ENCODE measurements around the gene CAND2. TPM values are rescaled to one million over a fixed set of nuclear protein-coding genes. Genes with fewer than 3 reads are reported as not detected.

CAND2 gene
- total and polyA plus RNA-seq, 2 donors (not counting 1 experiment from before 2014, with no cell fraction given), result 2.5 to 16.7 TPM

- no peak for DNase-seq (ENCODE audit: low read depth in 2 of 2)
- Histone ChIP-seq H3K4me2 (ENCODE audit: extremely low read depth, insufficient read depth, low read length) (no peak overlapping the region), H3K4me1 (ENCODE audit: control insufficient read depth, extremely low read depth, insufficient read depth, low read length) (no peaks in the 10 kb centered on the region), H3K79me2 (ENCODE audit: control insufficient read depth, insufficient read depth, low read length) (no peaks in the 10 kb centered on the region), H4K20me1 (ENCODE audit: control insufficient read depth, extremely low read depth, insufficient read depth, low read length) (no peaks in the 10 kb centered on the region), H3K4me3 (replicated peaks in 1 of 4; ENCODE audit: control extremely low read depth in 1 of 4, insufficient read depth in 1 of 4, low read depth in 3 of 4, low read length in 4 of 4) (no peak overlapping the region), H3K9ac (ENCODE audit: insufficient read depth, low read length) (no peak overlapping the region), H2AFZ (ENCODE audit: low read length) (no peak overlapping the region), H3K27me3 (ENCODE audit: control insufficient read depth, insufficient read depth, low read length) (peaks cover 9% of the 10 kb centered on the region), H3K36me3 (ENCODE audit: control insufficient read depth, insufficient read depth, low read length) (no peaks in the 10 kb centered on the region), H3K9me3 (ENCODE audit: control insufficient read depth, insufficient read depth, low read depth, low read length) (no peaks in the 10 kb centered on the region), H3K27ac (ENCODE audit: insufficient read depth, low read length) (no peak overlapping the region)
- TF ChIP-seq EZH2 (IDR thresholded peaks at IDR 0.05; ENCODE audit: low read length, missing control alignments), result no peak
- TF ChIP-seq CTCF (conservative IDR thresholded peaks at IDR 0.05 in 1 of 2, IDR thresholded peaks at IDR 0.05 in 1 of 2; ENCODE audit: low read depth in 1 of 2, low read length in 2 of 2), result no peak
Observed at GRCh38 chr3:12870942-12871341, 74.5 kb downstream of the CAND2 start.

- H2AFZ ChIP-seq (ENCODE audit: low read length), result no peak overlapping the region
Observed at GRCh38 chr3:12871404-12871983, 75.0 kb downstream of the CAND2 start.

More at GRCh38 chr3:12871404-12871983, 75.0 kb downstream of the CAND2 start:
- no peak for DNase-seq (ENCODE audit: low read depth in 2 of 2)
- Histone ChIP-seq H3K4me3 (replicated peaks in 1 of 4; ENCODE audit: control extremely low read depth in 1 of 4, insufficient read depth in 1 of 4, low read depth in 3 of 4, low read length in 4 of 4) (no peak overlapping the region), H3K79me2 (ENCODE audit: control insufficient read depth, insufficient read depth, low read length) (no peaks in the 10 kb centered on the region), H3K4me2 (ENCODE audit: extremely low read depth, insufficient read depth, low read length) (no peak overlapping the region), H3K36me3 (ENCODE audit: control insufficient read depth, insufficient read depth, low read length) (no peaks in the 10 kb centered on the region), H3K9ac (ENCODE audit: insufficient read depth, low read length) (no peak overlapping the region), H3K4me1 (ENCODE audit: control insufficient read depth, extremely low read depth, insufficient read depth, low read length) (no peaks in the 10 kb centered on the region), H3K27me3 (ENCODE audit: control insufficient read depth, insufficient read depth, low read length) (peaks cover 9% of the 10 kb centered on the region), H4K20me1 (ENCODE audit: control insufficient read depth, extremely low read depth, insufficient read depth, low read length) (no peaks in the 10 kb centered on the region), H3K27ac (ENCODE audit: insufficient read depth, low read length) (no peak overlapping the region), H3K9me3 (ENCODE audit: control insufficient read depth, insufficient read depth, low read depth, low read length) (no peaks in the 10 kb centered on the region)
- TF ChIP-seq EZH2 (IDR thresholded peaks at IDR 0.05; ENCODE audit: low read length, missing control alignments) (no peak), CTCF (conservative IDR thresholded peaks at IDR 0.05 in 1 of 2, IDR thresholded peaks at IDR 0.05 in 1 of 2; ENCODE audit: low read depth in 1 of 2, low read length in 2 of 2) (no peak)

All from fibroblast of lung (primary cell).